Measurements from ENCODE around the gene CARHSP1.
"Not testable (repeated sequence)": the region's sequence is repeated elsewhere in the genome, so short reads cannot be mapped to it uniquely, and the experiment has no call there.

Gene CARHSP1

DNA sequence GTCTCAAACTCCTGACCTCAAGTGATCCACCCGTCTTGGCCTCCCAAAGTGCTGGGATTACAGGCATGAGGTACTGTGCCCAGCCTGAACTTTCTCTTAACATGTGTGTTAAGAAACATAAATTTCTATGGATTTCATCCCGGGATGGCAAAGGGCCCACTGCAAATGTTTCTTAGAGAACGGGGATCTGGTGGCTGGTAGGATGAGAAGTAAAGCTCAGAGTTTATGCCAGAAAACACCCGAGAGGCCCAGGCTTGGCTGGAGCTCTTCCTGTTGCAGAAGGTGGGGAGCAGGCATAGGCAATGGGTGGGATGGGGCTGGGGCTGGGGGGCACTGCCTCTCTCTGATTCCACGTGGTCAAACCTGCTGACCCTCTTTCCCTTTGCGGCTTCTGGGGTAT is 5.6 kb upstream of the CARHSP1 start:
- no peak overlapping the region for H3K9ac ChIP-seq
- no peaks in the 10 kb centered on the region for H3K79me2 ChIP-seq
- no peak overlapping the region for H2AFZ ChIP-seq
- H3K4me1 ChIP-seq: no peaks in the 10 kb centered on the region
- TF ChIP-seq, protein P1, sequence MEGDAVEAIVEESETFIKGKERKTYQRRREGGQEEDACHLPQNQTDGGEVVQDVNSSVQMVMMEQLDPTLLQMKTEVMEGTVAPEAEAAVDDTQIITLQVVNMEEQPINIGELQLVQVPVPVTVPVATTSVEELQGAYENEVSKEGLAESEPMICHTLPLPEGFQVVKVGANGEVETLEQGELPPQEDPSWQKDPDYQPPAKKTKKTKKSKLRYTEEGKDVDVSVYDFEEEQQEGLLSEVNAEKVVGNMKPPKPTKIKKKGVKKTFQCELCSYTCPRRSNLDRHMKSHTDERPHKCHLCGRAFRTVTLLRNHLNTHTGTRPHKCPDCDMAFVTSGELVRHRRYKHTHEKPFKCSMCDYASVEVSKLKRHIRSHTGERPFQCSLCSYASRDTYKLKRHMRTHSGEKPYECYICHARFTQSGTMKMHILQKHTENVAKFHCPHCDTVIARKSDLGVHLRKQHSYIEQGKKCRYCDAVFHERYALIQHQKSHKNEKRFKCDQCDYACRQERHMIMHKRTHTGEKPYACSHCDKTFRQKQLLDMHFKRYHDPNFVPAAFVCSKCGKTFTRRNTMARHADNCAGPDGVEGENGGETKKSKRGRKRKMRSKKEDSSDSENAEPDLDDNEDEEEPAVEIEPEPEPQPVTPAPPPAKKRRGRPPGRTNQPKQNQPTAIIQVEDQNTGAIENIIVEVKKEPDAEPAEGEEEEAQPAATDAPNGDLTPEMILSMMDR (IDR thresholded peaks at IDR 0.05): no peak
- H3K36me3 ChIP-seq (ENCODE audit: control insufficient read depth, insufficient read depth, low read length): no peaks in the 10 kb centered on the region
- H3K27me3 ChIP-seq (ENCODE audit: control insufficient read depth, insufficient read depth, low read length): no peaks in the 10 kb centered on the region
- no peaks in the 10 kb centered on the region for H3K9me3 ChIP-seq (ENCODE audit: control insufficient read depth, low read length)
- H3K4me2 ChIP-seq (ENCODE audit: low read length): no peak overlapping the region
- no peak overlapping the region for H3K4me3 ChIP-seq (ENCODE audit: low read depth, low read length)
- H3K27ac ChIP-seq: no peak overlapping the region

DNA sequence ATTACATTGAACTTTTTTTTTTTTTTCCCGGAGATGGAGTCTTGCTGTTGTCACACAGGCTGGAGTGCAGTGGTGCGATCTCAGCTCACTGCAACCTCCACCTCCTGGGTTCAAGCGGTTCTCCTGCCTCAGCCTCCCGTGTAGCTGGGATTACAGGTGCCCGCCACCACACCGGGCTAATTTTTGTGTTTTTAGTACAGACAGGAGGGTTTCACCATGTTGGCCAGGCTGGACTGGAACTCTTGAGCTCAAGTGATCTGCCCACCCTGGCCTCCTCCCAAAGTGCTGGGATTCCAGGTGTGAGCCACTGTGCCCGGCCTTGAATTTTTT is 5.0 kb upstream of the CARHSP1 start:
- H3K27me3 ChIP-seq (ENCODE audit: control insufficient read depth, insufficient read depth, low read length); H3K9me3 ChIP-seq (ENCODE audit: control insufficient read depth, low read length); H3K4me2 ChIP-seq (ENCODE audit: low read length); H2AFZ ChIP-seq; H3K36me3 ChIP-seq (ENCODE audit: control insufficient read depth, insufficient read depth, low read length); H3K4me3 ChIP-seq (ENCODE audit: low read depth, low read length); H3K79me2 ChIP-seq; H3K4me1 ChIP-seq; H3K27ac ChIP-seq; H3K9ac ChIP-seq: not testable (repeated sequence)

DNA sequence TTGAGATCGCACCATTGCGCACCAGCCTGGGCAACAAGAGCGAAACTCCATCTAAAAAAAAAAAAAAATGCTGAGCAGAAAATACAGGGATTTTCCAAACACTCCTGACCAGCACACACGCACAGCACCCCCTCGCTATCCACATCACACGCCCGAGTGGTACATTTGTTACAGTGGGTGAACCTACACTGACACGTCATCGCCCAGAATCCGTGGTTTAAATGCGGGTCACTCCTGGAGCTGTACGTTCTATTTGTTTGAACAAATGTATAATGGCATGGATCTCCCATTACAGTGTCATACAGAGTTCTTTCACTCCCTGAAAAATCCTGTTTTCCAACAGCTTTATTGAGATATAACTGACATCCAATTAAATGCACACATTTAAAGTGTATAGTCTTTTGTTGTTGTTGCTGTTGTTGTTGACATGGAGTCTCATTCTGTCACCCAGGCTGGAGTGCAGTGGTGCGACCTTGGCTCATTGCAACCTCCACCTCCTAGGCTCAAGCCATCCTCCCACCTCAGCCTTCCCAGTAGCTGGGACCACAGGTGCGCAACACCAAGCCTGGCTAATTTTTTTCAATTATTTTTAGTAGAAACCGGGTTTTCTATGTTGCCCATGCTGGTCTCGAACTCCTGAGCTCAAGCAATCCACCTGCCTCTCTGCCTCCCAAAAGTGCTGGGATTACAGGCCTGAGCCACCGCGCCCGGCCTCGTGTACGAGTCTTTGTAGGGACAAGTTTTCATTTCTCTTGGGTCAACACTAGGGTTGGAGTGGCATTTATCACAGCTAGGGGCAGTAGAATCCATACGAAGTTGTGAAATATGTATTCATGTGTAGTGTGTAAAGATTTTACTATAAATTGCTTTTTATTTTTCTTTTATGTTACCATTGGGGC is 4.4 kb upstream of the CARHSP1 start:
- no peaks in the 10 kb centered on the region for H3K9me3 ChIP-seq (ENCODE audit: control insufficient read depth, low read length)
- no peaks in the 10 kb centered on the region for H3K27me3 ChIP-seq (ENCODE audit: control insufficient read depth, insufficient read depth, low read length)
- no peak overlapping the region for H3K4me3 ChIP-seq (ENCODE audit: low read depth, low read length)
- no peaks in the 10 kb centered on the region for H3K79me2 ChIP-seq
- H2AFZ ChIP-seq: no peak overlapping the region
- H3K27ac ChIP-seq: no peak overlapping the region
- no peaks in the 10 kb centered on the region for H3K4me1 ChIP-seq
- TF ChIP-seq, protein P1 (IDR thresholded peaks at IDR 0.05): no peak
- no peak overlapping the region for H3K4me2 ChIP-seq (ENCODE audit: low read length)
- no peak overlapping the region for H3K9ac ChIP-seq
- no peaks in the 10 kb centered on the region for H3K36me3 ChIP-seq (ENCODE audit: control insufficient read depth, insufficient read depth, low read length)

DNA sequence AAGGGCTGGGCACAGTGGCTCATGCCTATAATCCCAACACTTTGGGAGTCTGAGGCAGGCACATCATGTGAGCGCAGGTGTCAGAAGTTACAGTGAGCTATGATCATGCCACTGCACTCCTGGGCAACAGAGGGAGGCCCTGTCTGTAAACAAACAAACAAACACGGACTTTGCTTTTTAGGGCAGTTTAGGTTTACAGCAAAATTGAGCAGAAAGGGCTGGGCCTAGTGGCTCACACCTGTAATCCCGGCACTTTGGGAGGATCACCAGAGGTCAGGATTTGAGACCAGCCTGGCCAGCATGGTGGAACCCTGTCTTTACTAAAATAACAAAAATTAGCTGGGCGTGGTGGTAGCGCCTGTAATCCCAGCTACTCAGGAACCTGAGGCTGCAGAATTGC is 3.3 kb upstream of the CARHSP1 start:
- Histone ChIP-seq H3K4me3 (ENCODE audit: low read depth, low read length) (no peak overlapping the region), H3K79me2 (no peaks in the 10 kb centered on the region), H3K9ac (no peak overlapping the region), H3K4me1 (no peaks in the 10 kb centered on the region), H3K4me2 (ENCODE audit: low read length) (no peak overlapping the region), H3K27ac (no peak overlapping the region), H3K27me3 (ENCODE audit: control insufficient read depth, insufficient read depth, low read length) (no peaks in the 10 kb centered on the region), H3K9me3 (ENCODE audit: control insufficient read depth, low read length) (no peaks in the 10 kb centered on the region), H3K36me3 (ENCODE audit: control insufficient read depth, insufficient read depth, low read length) (no peaks in the 10 kb centered on the region), H2AFZ (no peak overlapping the region)
- TF ChIP-seq, protein P1 (IDR thresholded peaks at IDR 0.05): no peak

DNA sequence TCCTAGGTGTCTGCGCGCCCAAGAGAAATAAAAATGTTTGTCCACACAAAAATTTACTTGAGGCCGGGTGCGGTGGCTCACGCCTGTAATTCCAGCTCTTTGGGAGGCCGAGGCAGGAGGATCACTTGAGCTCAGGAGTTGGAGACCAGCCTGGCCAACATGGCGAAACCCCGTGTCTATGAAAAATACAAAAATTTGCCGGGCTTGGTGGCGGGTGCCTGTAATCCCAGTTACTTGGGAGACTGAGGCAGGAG is 1.1 kb upstream of the CARHSP1 start:
- H3K9me3 ChIP-seq (ENCODE audit: control insufficient read depth, low read length); H3K4me3 ChIP-seq (ENCODE audit: low read depth, low read length); H3K4me2 ChIP-seq (ENCODE audit: low read length); H3K79me2 ChIP-seq; H3K27me3 ChIP-seq (ENCODE audit: control insufficient read depth, insufficient read depth, low read length); H3K27ac ChIP-seq; H3K36me3 ChIP-seq (ENCODE audit: control insufficient read depth, insufficient read depth, low read length); H3K4me1 ChIP-seq; H2AFZ ChIP-seq; H3K9ac ChIP-seq: not testable (repeated sequence)
